HG03135 (cell line): Measurements from ENCODE around the gene LY6G5C.

ENCODE experiments used
- ATAC-seq: cut with Tn5 transposase; IDR thresholded peaks from one replicate; pipeline ENCODE4 v1.9.1; 2021; ENCODE audit warnings: mild to moderate bottlenecking, moderate library complexity; ENCODE audit not compliant: unreplicated experiment

LY6G5C gene

GRCh38 chr6:31680226-31681134 is at the start of gene LY6G5C:
LY6G5C (minus strand) TSS chr6:31681067; CDS start chr6:31680373, 694 bp downstream.
- no peak for ATAC-seq

GRCh38 chr6:31729979-31730630 is 49.2 kb upstream of the LY6G5C start:
- ATAC-seq: no peak

- no peak for ATAC-seq
Measured at GRCh38 chr6:31729515-31729978, 48.7 kb upstream of the LY6G5C start.

GRCh38 chr6:31728767-31729514 is 48.1 kb upstream of the LY6G5C start, which contains the start of gene DDAH2:
DDAH2 (minus strand) TSS chr6:31729299; CDS start chr6:31729161, 138 bp downstream.
- no peak for ATAC-seq

GRCh38 chr6:31727717-31728671 is 47.1 kb upstream of the LY6G5C start:
- ATAC-seq: no peak

- peak; percentile 55 for ATAC-seq
Measured at GRCh38 chr6:31727034-31727716, 46.3 kb upstream of the LY6G5C start.

- no peak for ATAC-seq
Measured at GRCh38 chr6:31725502-31726350, 44.9 kb upstream of the LY6G5C start.

GRCh38 chr6:31723980-31724691 is 43.3 kb upstream of the LY6G5C start:
- ATAC-seq: no peak

GRCh38 chr6:31723245-31723979 is 42.5 kb upstream of the LY6G5C start, which contains the start of gene MPIG6B:
MPIG6B (plus strand) TSS chr6:31723373; CDS start chr6:31723384, 11 bp downstream.
- no peak for ATAC-seq

- no peak for ATAC-seq
Measured at GRCh38 chr6:31722173-31722572, 41.3 kb upstream of the LY6G5C start.

- no peak for ATAC-seq
Measured at GRCh38 chr6:31721351-31722020, 40.6 kb upstream of the LY6G5C start, which contains the start of gene LY6G6C. LY6G6C (minus strand) TSS chr6:31721746; CDS start chr6:31721679, 67 bp downstream.

GRCh38 chr6:31720196-31720770 is 39.4 kb upstream of the LY6G5C start:
- ATAC-seq: no peak

GRCh38 chr6:31719001-31719400 is 38.1 kb upstream of the LY6G5C start:
- no peak for ATAC-seq

GRCh38 chr6:31718265-31718664 is 37.4 kb upstream of the LY6G5C start:
- ATAC-seq: no peak

- no peak for ATAC-seq
Measured at GRCh38 chr6:31717499-31718222, 36.8 kb upstream of the LY6G5C start.
